CD4-positive, alpha-beta T cell (primary cell): ENCODE data around the gene GNLY. TPM values are rescaled to one million over a fixed set of nuclear protein-coding genes. Genes with fewer than 3 reads are reported as not detected.

Source experiments
- ATAC-seq: fragments of 200-7000 bp; cut with Tn5 transposase; one replicate; pipeline ENCODE4 v1.10.0; 2022; ENCODE audit warnings: mild to moderate bottlenecking; ENCODE audit not compliant: poor library complexity
- CTCF ChIA-PET: fragments of 350-600 bp; sonication (Branson Sonifier 250); formaldehyde crosslinking; loops from one replicate; lab custom pipeline; 2021; ENCODE audit warnings: antibody characterized with exemption, inconsistent platforms; lab: Charles Lee
- POLR2A ChIA-PET: fragments of 350-600 bp; sonication (Branson Sonifier 250); formaldehyde crosslinking; loops from one replicate; lab custom pipeline; 2021; ENCODE audit warnings: antibody characterized with exemption, inconsistent platforms; lab: Charles Lee
- DNase-seq, 14 experiments: peaks; one replicate each; pipeline ENCODE4 v3.0.0-alpha.2; 2013 to 2020; ENCODE audit warnings: mixed read lengths in 2 of 14
- H3K27ac ChIP-seq, 2 donors: one replicate each; pipeline versions ENCODE4 v1.5.1 to v1.7.0; 2013; ENCODE audit warnings: low read length in 2 of 2, low read depth in 1 of 2, mild to moderate bottlenecking in 1 of 2
- H3K27me3 ChIP-seq, 2 experiments: 1 replicate in 1 of 2; 2 replicates in 1 of 2; pipeline versions ENCODE4 v1.6.1 to v1.7.0; 2013; ENCODE audit warnings: low read length in 2 of 2, control low read depth in 1 of 2, mild to moderate bottlenecking in 1 of 2, moderate library complexity in 1 of 2; ENCODE audit not compliant: insufficient read depth in 2 of 2, control insufficient read depth in 1 of 2
- H3K36me3 ChIP-seq: one replicate; pipeline ENCODE4 v1.6.1; 2013; ENCODE audit warnings: low read length, control low read depth; ENCODE audit not compliant: insufficient read depth
- H3K4me1 ChIP-seq: one replicate; pipeline ENCODE4 v1.6.1; 2013; ENCODE audit warnings: low read length, control low read depth; ENCODE audit not compliant: insufficient read depth
- H3K4me3 ChIP-seq: one replicate; pipeline ENCODE4 v1.5.1; 2013; ENCODE audit warnings: mild to moderate bottlenecking, low read length, moderate library complexity
- H3K9me3 ChIP-seq, 2 experiments: 1 replicate in 1 of 2; 2 replicates in 1 of 2; pipeline versions ENCODE4 v1.6.1 to v1.7.0; 2013; ENCODE audit warnings: low read length in 2 of 2, mild to moderate bottlenecking in 2 of 2, control low read depth in 1 of 2, moderate library complexity in 1 of 2; ENCODE audit not compliant: control insufficient read depth in 1 of 2, insufficient read depth in 1 of 2
- H3K27ac Mint-ChIP-seq: one replicate; pipeline ENCODE4 v1.8.0; 2020; ENCODE audit warnings: mixed read lengths
- H3K27me3 Mint-ChIP-seq: one replicate; pipeline ENCODE4 v1.8.0; 2021; ENCODE audit warnings: mixed read lengths
- H3K36me3 Mint-ChIP-seq: one replicate; pipeline ENCODE4 v1.8.0; 2021; ENCODE audit warnings: low read depth, mixed read lengths
- H3K4me1 Mint-ChIP-seq: one replicate; pipeline ENCODE4 v1.8.0; 2021; ENCODE audit warnings: low read depth, mixed read lengths
- H3K4me3 Mint-ChIP-seq: one replicate; pipeline ENCODE4 v1.8.0; 2020; ENCODE audit warnings: mild to moderate bottlenecking, mixed read lengths
- H3K9me3 Mint-ChIP-seq: one replicate; pipeline ENCODE4 v1.8.0; 2020; ENCODE audit warnings: mixed read lengths
- intact Hi-C, 2 experiments: fragments of 100-400 bp; cut with DNase I in 1 of 2; cut with micrococcal nuclease in 1 of 2; formaldehyde crosslinking; loops; one replicate each; pipeline versions ENCODE4 v1.15.1 to v1.9.0; 2023 to 2025; cut with DNase I, micrococcal nuclease
- total RNA-seq, 174 experiments: library from RNA in 2 of 174; stranded (reverse) in 2 of 174; gene quantifications; one replicate each; pipeline ENCODE4 v1.2.3 and lab custom pipeline; 2021 to 2026
- TF ChIP-seq, protein P1 (sequence below): fragments of 200-600 bp; IDR thresholded peaks from one replicate; pipeline ENCODE4 v1.8.0; 2022; ENCODE audit warnings: antibody characterized with exemption, mild to moderate bottlenecking

GNLY gene
- total RNA-seq, 2 experiments from 2014 or later: 45.1 TPM

DNA sequence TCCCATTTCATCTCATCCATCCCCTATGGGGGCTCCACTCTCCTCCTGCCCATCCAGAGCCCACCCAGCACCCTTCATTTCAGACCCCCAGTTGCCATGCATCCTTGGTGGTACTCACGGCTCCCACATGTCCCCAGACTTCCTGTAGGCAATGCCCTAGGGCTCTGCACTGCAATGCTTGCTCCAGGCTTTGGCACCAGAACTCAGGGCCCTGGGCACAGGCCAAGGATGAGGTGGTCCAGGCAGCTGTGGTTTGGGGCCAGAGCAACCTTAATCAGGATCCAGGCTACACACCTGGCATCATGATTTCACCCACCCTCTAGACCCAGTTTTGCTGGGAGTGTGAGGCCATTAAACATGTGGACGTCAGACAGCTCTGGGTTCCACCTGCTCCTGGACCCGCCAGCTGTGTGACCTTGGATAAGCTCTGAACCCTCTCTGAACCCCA, 26.6 kb upstream of the GNLY start:
- POLR2A ChIA-PET: no interaction called here
- no peak overlapping the region for H3K4me3 ChIP-seq
- H3K9me3 ChIP-seq: no peaks in the 10 kb centered on the region
- CTCF ChIA-PET: no interaction called here
- H3K27me3 Mint-ChIP-seq: no peaks in the 10 kb centered on the region
- H3K36me3 Mint-ChIP-seq: no peaks in the 10 kb centered on the region
- H3K27ac ChIP-seq: no peak overlapping the region
- ATAC-seq (no peak), DNase-seq (no peak)
- TF ChIP-seq, protein P1, sequence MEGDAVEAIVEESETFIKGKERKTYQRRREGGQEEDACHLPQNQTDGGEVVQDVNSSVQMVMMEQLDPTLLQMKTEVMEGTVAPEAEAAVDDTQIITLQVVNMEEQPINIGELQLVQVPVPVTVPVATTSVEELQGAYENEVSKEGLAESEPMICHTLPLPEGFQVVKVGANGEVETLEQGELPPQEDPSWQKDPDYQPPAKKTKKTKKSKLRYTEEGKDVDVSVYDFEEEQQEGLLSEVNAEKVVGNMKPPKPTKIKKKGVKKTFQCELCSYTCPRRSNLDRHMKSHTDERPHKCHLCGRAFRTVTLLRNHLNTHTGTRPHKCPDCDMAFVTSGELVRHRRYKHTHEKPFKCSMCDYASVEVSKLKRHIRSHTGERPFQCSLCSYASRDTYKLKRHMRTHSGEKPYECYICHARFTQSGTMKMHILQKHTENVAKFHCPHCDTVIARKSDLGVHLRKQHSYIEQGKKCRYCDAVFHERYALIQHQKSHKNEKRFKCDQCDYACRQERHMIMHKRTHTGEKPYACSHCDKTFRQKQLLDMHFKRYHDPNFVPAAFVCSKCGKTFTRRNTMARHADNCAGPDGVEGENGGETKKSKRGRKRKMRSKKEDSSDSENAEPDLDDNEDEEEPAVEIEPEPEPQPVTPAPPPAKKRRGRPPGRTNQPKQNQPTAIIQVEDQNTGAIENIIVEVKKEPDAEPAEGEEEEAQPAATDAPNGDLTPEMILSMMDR: no peak
- no peaks in the 10 kb centered on the region for H3K4me1 Mint-ChIP-seq
- H3K4me1 ChIP-seq: no peaks in the 10 kb centered on the region
- no peak overlapping the region for H3K27ac Mint-ChIP-seq
- no peaks in the 10 kb centered on the region for H3K9me3 Mint-ChIP-seq
- no peak overlapping the region for H3K4me3 Mint-ChIP-seq
- intact Hi-C loops: no loop called here
- H3K27me3 ChIP-seq: no peaks in the 10 kb centered on the region
- no peaks in the 10 kb centered on the region for H3K36me3 ChIP-seq

DNA sequence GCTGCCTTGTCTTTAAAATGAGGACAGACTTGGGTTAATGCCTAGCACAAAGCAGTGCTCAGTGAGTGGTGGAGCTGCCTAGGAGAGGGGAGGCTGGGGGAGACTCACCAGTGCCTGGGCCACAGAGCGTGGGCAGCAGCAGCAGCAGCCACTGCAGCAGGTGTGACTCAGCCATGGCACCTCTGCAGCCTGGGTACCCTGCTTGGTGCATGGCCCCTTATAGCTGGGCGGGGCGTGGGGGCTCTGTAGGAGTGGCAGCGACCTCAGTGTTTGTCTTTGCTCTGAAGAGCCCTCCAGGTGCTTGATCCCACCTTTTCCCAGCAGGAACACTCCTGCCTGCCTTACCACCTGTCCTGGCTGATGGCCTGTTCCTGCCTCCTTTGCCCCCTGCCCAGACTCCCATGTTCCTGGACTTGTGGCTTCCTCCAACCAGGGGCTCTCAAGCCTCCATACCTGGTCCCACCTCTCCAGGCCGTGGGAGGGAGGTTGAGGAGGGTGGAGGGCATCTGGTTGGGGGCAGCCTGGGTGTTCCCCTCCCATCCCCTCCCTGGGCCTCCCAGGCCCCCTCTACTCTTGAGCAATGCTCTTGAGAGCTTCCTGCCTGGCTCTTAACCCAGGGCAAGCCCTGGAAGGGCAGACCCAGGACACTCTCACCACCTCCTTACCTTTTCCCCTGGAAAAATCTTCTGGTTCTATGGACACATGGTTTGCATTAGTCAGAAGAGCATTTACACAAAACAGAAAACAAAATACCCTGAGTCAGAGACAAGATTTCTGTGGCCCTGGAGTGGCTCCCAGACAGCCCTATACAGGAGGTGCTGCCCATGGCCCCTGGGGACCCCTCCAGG, 25.9 kb upstream of the GNLY start, which contains the start of gene SFTPB:
SFTPB (minus strand) TSS at position 191 of the 848 bp plus-strand sequence; CDS start at position 175, 16 bp downstream.
- TF ChIP-seq, protein P1: no peak
- H3K9me3 ChIP-seq: no peaks in the 10 kb centered on the region
- DNase-seq: peak in 1 of 14 experiments; percentile 15
- ChIA-PET CTCF (no interaction called here), POLR2A (no interaction called here)
- H3K4me1 ChIP-seq: no peaks in the 10 kb centered on the region
- Mint-ChIP-seq H3K4me3 (no peak within 1 kb of the TSS), H3K36me3 (no peaks in the 10 kb centered on the region), H3K9me3 (no peaks in the 10 kb centered on the region), H3K27ac (no peak within 1 kb of the TSS), H3K27me3 (no peaks in the 10 kb centered on the region), H3K4me1 (no peaks in the 10 kb centered on the region)
- H3K27me3 ChIP-seq: no peaks in the 10 kb centered on the region
- no peaks in the 10 kb centered on the region for H3K36me3 ChIP-seq
- H3K4me3 ChIP-seq: no peak within 1 kb of the TSS
- no peak for ATAC-seq
- intact Hi-C loops: no loop called here
- no peak within 1 kb of the TSS for H3K27ac ChIP-seq

DNA sequence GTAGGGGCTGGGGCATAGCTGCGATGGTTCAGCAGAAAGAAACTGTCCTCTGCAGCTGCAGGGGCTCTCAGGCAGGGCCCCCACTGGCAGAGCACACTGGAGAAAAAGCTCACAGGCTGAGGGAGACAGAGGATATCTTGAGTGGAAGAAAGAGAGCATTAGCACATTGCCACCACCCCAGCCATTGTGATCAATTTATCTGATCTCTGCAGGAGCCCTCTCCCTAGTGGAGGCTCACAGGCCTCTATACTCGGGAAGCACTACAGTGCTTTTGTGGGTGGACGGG, 25.4 kb upstream of the GNLY start:
- ATAC-seq (no peak), DNase-seq (no peak)
- Histone ChIP-seq H3K27me3 (no peaks in the 10 kb centered on the region), H3K36me3 (no peaks in the 10 kb centered on the region), H3K9me3 (no peaks in the 10 kb centered on the region), H3K4me1 (no peaks in the 10 kb centered on the region), H3K4me3 (no peak overlapping the region), H3K27ac (no peak overlapping the region)
- TF ChIP-seq, protein P1: no peak
- H3K36me3 Mint-ChIP-seq: no peaks in the 10 kb centered on the region
- no peak overlapping the region for H3K4me3 Mint-ChIP-seq
- H3K4me1 Mint-ChIP-seq: no peaks in the 10 kb centered on the region
- H3K27ac Mint-ChIP-seq: no peak overlapping the region
- CTCF ChIA-PET: no interaction called here
- H3K9me3 Mint-ChIP-seq: no peaks in the 10 kb centered on the region
- POLR2A ChIA-PET: no interaction called here
- no peaks in the 10 kb centered on the region for H3K27me3 Mint-ChIP-seq
- intact Hi-C loops: no loop called here
